RPMI8226 (cell line): ENCODE data around the gene WNT1.

Source experiments
- DNase-seq: peaks from one replicate; pipeline ENCODE4 v3.0.0-alpha.2; 2015

Gene WNT1

DNA sequence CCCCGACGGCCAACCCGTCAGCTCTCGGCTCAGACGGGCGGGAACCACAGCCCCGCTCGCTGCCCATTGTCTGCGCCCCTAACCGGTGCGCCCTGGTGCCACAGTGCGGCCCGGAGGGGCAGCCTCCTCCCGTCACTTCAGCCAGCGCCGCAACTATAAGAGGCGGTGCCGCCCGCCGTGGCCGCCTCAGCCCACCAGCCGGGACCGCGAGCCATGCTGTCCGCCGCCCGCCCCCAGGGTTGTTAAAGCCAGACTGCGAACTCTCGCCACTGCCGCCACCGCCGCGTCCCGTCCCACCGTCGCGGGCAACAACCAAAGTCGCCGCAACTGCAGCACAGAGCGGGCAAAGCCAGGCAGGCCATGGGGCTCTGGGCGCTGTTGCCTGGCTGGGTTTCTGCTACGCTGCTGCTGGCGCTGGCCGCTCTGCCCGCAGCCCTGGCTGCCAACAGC, at the start of gene WNT1:
Gene WNT1 (plus strand): TSS at position 32 of the 450 bp plus-strand sequence. CDS start 329 bp downstream, at position 361.
- DNase-seq: no peak

DNA sequence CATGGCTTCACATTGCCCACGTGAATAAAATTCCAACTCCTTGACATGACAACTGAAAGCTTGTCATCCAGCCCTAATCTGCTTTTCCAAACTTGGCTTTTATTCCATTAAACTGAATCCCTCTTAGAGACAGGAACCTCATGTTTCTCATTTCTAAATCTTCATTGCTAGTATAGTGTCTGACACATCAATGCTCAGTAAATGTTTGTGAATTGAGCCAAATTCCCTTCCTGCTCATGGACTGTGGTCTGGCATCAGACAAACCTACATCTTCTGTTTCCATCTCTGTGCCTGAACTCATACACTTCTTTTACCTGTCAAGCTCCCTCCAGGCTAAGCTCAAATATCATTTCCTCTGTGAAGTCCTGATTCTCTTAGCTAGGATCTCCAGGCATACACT, 48.6 kb upstream of the WNT1 start:
- no peak for DNase-seq

GRCh38 chr12:48930475-48930874, 47.6 kb upstream of the WNT1 start:
- no peak for DNase-seq

DNA sequence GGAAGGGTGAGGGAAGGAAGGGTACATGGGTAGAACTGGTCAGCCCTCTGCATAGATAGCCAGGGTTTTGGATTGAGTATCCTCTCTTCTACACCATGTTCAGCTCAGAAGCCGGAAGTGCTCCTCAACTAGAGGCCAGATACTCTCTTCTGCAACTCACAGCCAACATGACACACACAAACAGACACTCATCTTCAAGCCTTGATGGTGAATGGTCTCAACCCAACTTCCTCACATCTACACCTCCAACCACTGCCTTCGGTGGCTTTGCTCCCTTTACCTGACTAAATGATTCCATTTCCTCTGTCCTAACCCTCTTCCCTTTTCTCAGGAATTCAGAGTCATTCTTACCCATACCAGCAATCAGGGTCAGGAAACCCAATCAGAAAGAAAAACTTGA, 45.2 kb upstream of the WNT1 start:
- no peak for DNase-seq

GRCh38 chr12:48933664-48934311, 44.3 kb upstream of the WNT1 start:
- no peak for DNase-seq

- DNase-seq: no peak
Observed at GRCh38 chr12:48934312-48934706, 43.8 kb upstream of the WNT1 start.

GRCh38 chr12:48936379-48936979, 41.6 kb upstream of the WNT1 start:
- peak; percentile 73 for DNase-seq

DNA sequence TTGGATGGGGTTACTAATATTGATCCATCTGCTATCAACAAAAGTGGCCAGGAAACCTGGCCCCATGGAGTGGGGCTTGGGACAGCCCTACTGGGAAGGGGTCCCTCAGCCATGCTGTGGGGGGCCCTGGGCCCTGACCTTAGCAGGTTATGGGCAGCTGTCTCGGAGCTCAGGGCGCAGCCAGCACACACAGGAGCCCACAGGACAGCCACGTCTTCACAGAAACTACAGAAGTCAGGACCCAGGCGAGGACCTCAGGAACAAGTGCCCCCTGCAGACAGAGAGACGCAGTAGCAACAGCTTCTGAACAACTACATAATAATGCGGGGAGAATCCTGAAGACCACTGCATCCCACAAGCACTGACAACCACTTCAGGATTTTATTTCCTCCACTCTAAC, 41.0 kb upstream of the WNT1 start:
- no peak for DNase-seq

GRCh38 chr12:48938805-48939204, 39.3 kb upstream of the WNT1 start:
- peak; percentile 40 for DNase-seq

DNA sequence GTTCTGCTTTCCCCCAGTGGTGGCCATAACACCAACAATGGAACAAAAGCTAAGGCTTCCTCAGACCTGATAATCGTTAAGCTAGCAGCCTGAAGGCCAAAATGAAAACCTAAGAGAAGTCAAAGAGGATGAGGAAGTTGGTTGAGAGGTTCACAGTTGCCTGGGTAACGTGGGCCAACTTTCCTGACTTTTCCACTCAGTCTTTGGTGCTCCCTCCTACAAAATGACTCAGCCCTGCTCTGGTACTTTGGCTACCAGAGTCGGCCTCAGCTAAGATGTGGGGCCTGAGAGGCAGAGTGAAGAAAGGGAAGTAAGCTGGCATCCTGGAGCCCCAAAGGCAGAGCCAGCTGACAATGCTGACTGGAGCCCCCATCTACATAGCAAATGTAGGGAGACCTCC, 37.9 kb upstream of the WNT1 start:
- no peak for DNase-seq

DNA sequence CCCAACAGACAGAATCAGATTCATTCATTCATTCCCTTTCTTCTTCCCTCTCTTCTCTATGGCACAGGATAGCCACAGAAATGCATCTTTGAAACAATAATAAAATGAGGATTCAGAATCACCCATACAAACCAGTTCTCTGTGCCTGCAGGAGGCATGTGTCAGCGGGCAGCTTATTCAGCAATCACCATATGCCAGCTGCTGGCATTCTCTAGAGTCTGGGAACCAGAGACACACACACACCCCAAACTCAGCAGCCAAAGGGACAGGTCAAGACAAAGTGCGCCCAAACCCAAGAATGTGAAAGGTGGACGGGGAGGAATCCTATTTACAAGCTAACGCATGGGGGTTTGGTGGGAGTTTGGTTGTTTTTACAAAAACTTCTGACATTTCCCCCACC, 34.9 kb upstream of the WNT1 start:
- DNase-seq: no peak

DNA sequence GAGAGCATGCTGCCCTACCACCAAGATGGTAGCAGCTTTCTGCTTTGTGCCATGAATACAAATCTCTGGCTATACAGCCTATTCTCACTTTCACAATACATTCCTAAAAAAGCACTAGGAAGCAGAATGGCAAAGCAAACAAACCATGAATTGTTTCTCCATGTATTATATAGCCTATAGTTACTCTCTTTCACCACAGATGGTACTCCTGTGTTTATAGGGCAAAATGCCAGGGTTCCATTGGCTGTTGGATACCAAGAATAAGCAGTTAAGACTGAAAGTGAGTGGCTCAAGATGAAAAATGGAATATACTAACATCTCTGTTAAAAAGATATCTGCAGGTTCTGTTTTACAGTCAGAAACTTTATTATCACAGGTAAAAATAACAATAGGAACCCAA, 31.9 kb upstream of the WNT1 start:
- no peak for DNase-seq

- DNase-seq: no peak
Observed at GRCh38 chr12:48946943-48947342, 31.2 kb upstream of the WNT1 start.

GRCh38 chr12:48947727-48948126, 30.4 kb upstream of the WNT1 start:
- no peak for DNase-seq

- DNase-seq: no peak
Observed at GRCh38 chr12:48952691-48953090, 25.4 kb upstream of the WNT1 start.

- DNase-seq: no peak
Observed at GRCh38 chr12:48954061-48954460, 24.1 kb upstream of the WNT1 start.

DNA sequence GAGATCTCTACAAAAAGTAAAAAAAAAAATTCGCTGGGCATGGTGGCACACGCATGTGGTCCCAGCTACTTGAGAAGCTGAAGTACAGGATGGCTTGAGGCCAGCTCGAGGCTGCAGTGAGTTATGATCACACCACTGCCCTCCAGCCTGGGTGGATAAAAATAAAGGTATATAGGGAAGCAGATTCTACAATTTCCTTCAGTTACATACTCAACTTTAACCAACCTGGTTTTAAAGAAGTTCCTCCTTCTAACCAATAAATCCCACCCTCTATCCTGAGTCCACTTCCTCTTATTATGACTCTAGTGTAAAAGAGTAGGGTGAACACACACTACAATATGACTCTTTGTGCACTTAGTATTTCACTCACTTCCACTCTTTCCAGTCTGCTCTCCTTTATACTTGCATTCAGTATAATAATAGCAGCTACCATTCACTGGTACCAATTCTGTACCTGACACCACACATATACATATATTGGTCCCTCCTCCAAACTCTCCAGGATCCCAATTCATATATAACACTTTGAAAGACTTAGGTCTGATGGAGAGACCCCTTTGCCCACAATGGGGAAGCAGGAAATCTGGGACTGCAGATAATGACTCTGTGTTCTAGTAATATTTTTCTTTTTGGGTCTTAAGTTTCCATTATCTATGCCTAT, 23.2 kb upstream of the WNT1 start:
- DNase-seq: no peak

DNA sequence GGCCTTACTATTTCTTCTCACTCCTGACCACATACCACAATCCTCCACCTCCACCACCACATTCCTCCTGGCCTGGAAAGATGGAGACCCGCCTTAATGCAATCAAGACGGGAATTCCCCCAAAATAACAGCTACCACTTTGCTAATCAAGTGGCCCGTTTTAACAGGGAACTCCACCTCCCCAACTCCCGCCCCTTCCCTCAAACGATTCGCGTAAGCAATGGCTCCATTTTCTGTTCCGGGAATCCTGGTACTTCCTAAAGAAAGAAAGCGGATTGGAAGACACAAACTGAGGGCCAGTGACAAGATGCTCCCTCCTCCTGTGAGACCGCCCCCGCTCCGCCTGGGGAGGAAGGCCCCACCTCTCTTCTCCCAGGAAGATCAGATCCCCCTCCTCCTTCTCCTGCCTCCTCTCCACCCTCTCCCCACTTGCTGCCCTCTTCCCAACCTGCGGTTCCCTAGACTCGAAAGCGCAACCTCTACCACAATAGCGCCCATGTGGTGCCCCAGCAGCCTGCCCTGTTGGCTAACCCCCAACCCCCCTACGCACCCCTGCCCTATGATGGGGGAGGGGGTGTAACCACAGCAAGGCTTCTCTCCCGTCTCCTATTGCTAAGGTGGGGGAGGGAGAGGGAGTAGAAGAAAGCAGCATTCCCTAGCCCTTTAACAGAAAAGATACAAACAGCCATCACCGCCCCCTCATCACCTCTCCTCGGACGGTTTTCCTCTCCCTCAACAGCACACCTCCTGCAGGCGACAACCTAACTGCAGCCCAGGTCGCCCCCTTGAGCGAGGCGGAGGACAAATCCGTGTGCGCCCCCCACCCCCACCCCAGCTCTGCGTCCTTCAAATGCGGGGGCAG, 21.6 kb upstream of the WNT1 start:
- DNase-seq: peak; percentile 48

DNA sequence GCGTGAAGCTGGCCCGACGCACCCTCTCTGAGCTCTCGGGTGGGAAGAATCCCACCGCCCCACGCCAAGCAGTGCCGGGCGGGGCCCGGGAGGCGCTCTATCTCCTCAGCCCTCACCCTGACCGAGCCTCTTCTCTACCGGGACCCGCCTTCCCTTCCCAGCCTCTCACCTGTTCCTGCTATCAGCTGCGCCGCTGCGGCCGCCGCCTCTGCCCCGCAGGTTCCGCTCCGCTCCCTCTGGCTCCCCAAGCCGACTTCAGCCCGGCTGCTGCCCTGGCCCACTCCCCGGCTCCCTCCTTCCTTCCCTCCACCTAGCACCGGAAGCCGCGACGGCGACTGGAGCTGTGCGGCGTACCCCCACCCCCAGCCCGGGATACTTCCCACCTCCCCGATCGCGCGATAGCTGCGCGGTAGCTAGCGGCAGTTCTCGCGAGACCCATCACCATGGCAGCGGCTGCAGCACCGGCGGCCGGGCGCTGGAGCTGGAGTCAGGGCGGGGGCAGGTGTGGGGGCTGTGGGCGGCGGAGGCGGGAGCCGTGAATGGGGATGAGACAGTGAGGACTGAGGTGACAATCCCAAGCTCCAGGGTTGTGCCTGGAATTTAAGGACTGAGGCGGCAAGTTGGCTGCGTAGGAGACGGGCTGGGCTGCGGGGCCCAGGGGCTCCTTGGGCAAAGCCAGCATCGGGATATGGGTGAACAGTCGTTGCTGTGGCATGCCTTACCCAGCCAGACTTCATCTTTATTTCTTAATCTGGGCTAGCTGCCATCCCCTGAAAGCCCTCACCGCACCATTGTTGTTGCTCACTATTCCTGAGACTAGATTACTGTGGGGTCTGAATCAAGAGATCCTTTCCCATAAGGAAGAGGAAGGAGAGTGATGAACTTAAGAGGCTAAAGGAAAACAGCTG, 20.7 kb upstream of the WNT1 start, which contains the start of gene ARF3:
Gene ARF3 (minus strand): TSS at position 347 of the 908 bp plus-strand sequence. CDS start 16,392 bp downstream, outside the sequence.
- DNase-seq: peak; percentile 97

GRCh38 chr12:48958049-48958388, 20.1 kb upstream of the WNT1 start:
- no peak for DNase-seq

GRCh38 chr12:48960834-48961233, 17.3 kb upstream of the WNT1 start:
- DNase-seq: no peak

GRCh38 chr12:48961331-48961730, 16.8 kb upstream of the WNT1 start:
- no peak for DNase-seq
